Neuronal stem cell (in vitro differentiated cells): ENCODE results near the gene PDE3B.

Source experiments
- DNase-seq: peaks from one replicate; pipeline ENCODE4 v3.0.0-alpha.2; 2013; ENCODE audit warnings: low spot score
- H2AFZ ChIP-seq: one replicate; pipeline ENCODE4 v1.6.1; 2013; ENCODE audit warnings: mild to moderate bottlenecking, low read length, inconsistent platforms
- H2AK5ac ChIP-seq: 2 replicates; pipeline ENCODE4 v1.6.1; 2013; ENCODE audit warnings: low read depth, mild to moderate bottlenecking, inconsistent platforms, low read length, moderate library complexity, mixed read lengths
- H2BK120ac ChIP-seq: 2 replicates; pipeline ENCODE4 v1.6.1; 2013; ENCODE audit warnings: low read depth, mild to moderate bottlenecking, inconsistent platforms, low read length, moderate library complexity, mixed read lengths
- H2BK12ac ChIP-seq: one replicate; pipeline ENCODE4 v1.6.1; 2013; ENCODE audit warnings: low read length, inconsistent platforms
- H2BK15ac ChIP-seq: 2 replicates; pipeline ENCODE4 v1.6.1; 2013; ENCODE audit warnings: mild to moderate bottlenecking, low read length, inconsistent platforms, mixed read lengths
- H2BK5ac ChIP-seq: one replicate; pipeline ENCODE4 v1.6.1; 2013; ENCODE audit warnings: inconsistent platforms, mild to moderate bottlenecking, low read length, moderate library complexity
- H3K14ac ChIP-seq: one replicate; pipeline ENCODE4 v1.6.1; 2013; ENCODE audit warnings: low read length, inconsistent platforms
- H3K18ac ChIP-seq: 2 replicates; pipeline ENCODE4 v1.6.1; 2013; ENCODE audit warnings: low read length, inconsistent platforms
- H3K23ac ChIP-seq: 2 replicates; pipeline ENCODE4 v1.6.1; 2013; ENCODE audit warnings: low read depth, mild to moderate bottlenecking, mixed read lengths, low read length, inconsistent platforms; ENCODE audit not compliant: poor library complexity
- H3K27ac ChIP-seq: replicated peaks from 3 replicates; pipeline ENCODE4 v1.5.1; 2013; ENCODE audit warnings: low read length, inconsistent platforms
- H3K27me3 ChIP-seq, 3 experiments: 2 replicates each; pipeline ENCODE4 v1.6.1; 2013; ENCODE audit warnings: low read length in 3 of 3, mild to moderate bottlenecking in 2 of 3, inconsistent platforms in 1 of 3, low read depth in 1 of 3, mixed read lengths in 1 of 3, moderate library complexity in 1 of 3; ENCODE audit not compliant: control insufficient read depth in 3 of 3, insufficient read depth in 3 of 3
- H3K36me3 ChIP-seq, 2 donors: replicated peaks in 1 of 2; 2 replicates each; pipeline ENCODE4 v1.6.1; 2013; ENCODE audit warnings: low read length in 2 of 2; ENCODE audit not compliant: control insufficient read depth in 2 of 2, insufficient read depth in 2 of 2
- H3K4ac ChIP-seq: 2 replicates; pipeline ENCODE4 v1.6.1; 2013; ENCODE audit warnings: inconsistent platforms, mild to moderate bottlenecking, low read length, moderate library complexity
- H3K4me1 ChIP-seq, 2 donors: 1 replicate in 1 of 2; 2 replicates in 1 of 2; pipeline ENCODE4 v1.6.1; 2013; ENCODE audit warnings: low read length in 2 of 2, low read depth in 1 of 2; ENCODE audit not compliant: control insufficient read depth in 2 of 2, insufficient read depth in 1 of 2
- H3K4me2 ChIP-seq: one replicate; pipeline ENCODE4 v1.6.1; 2013; ENCODE audit warnings: mild to moderate bottlenecking, low read length, inconsistent platforms; ENCODE audit not compliant: insufficient read depth, poor library complexity, severe bottlenecking
- H3K4me3 ChIP-seq, 2 donors: 2 replicates each; pipeline ENCODE4 v1.5.1; 2013; ENCODE audit warnings: low read length in 2 of 2, mild to moderate bottlenecking in 2 of 2, inconsistent platforms in 1 of 2, moderate library complexity in 1 of 2
- H3K79me1 ChIP-seq: one replicate; pipeline ENCODE4 v1.6.1; 2013; ENCODE audit warnings: low read depth, mild to moderate bottlenecking, inconsistent platforms, low read length, moderate library complexity
- H3K9ac ChIP-seq: one replicate; pipeline ENCODE4 v1.6.1; 2013; ENCODE audit warnings: mild to moderate bottlenecking, low read depth, low read length, inconsistent platforms; ENCODE audit not compliant: poor library complexity
- H3K9me3 ChIP-seq, 2 donors: replicated peaks in 1 of 2; 2 replicates each; pipeline versions ENCODE3 to v1.6.1; 2013; ENCODE audit warnings: low read length in 2 of 2, mild to moderate bottlenecking in 2 of 2, inconsistent platforms in 1 of 2, low read depth in 1 of 2, mixed read lengths in 1 of 2, moderate library complexity in 1 of 2; ENCODE audit not compliant: control insufficient read depth in 2 of 2, insufficient read depth in 1 of 2
- H4K8ac ChIP-seq: one replicate; pipeline ENCODE4 v1.6.1; 2013; ENCODE audit warnings: low read depth, mild to moderate bottlenecking, inconsistent platforms, low read length, moderate library complexity
- H4K91ac ChIP-seq: one replicate; pipeline ENCODE4 v1.6.1; 2013; ENCODE audit warnings: low read length, low read depth, mild to moderate bottlenecking, inconsistent platforms; ENCODE audit not compliant: poor library complexity
- WGBS, 2 donors: extraction: QIAGEN DNeasy Blood & Tissue Kit; methylation state at CpG; one replicate each; pipeline ENCODE4 v1.1.7; 2013; ENCODE audit warnings: missing lambda C conversion rate in 2 of 2, mixed read lengths in 1 of 2; ENCODE audit not compliant: insufficient read length in 2 of 2, insufficient replicate concordance in 1 of 2; ENCODE audit errors: extremely low coverage in 2 of 2; 5-methylcytosine and 5-hydroxymethylcytosine counted together

The PDE3B gene

GRCh38 chr11:14852571-14853177 lies 209.1 kb downstream of the PDE3B start:
- no peak overlapping the region for H3K18ac ChIP-seq
- no peak overlapping the region for H3K23ac ChIP-seq
- H3K4me1 ChIP-seq: no peaks in the 10 kb centered on the region
- no peaks in the 10 kb centered on the region for H3K79me1 ChIP-seq
- no peak overlapping the region for H4K8ac ChIP-seq
- H3K27me3 ChIP-seq: no peaks in the 10 kb centered on the region
- H3K27ac ChIP-seq: no peak overlapping the region
- no peak for DNase-seq
- no peak overlapping the region for H3K14ac ChIP-seq
- no peak overlapping the region for H3K4me2 ChIP-seq
- H3K4ac ChIP-seq: no peak overlapping the region
- H3K4me3 ChIP-seq: no peak overlapping the region
- H2BK15ac ChIP-seq: no peak overlapping the region
- no peak overlapping the region for H4K91ac ChIP-seq
- no peak overlapping the region for H2BK120ac ChIP-seq
- H3K36me3 ChIP-seq: no peaks in the 10 kb centered on the region
- WGBS, 2 donors: no CpG with 5 or more reads among the region's 4 CpGs
- no peak overlapping the region for H2BK12ac ChIP-seq
- no peaks in the 10 kb centered on the region for H3K9me3 ChIP-seq
- no peak overlapping the region for H2BK5ac ChIP-seq
- H2AK5ac ChIP-seq: no peak overlapping the region
- no peak overlapping the region for H2AFZ ChIP-seq
- H3K9ac ChIP-seq: no peak overlapping the region

GRCh38 chr11:14854057-14854456 lies 210.5 kb downstream of the PDE3B start:
- H3K27ac ChIP-seq: no peak overlapping the region
- no peaks in the 10 kb centered on the region for H3K79me1 ChIP-seq
- H3K23ac ChIP-seq: no peak overlapping the region
- H3K4me1 ChIP-seq: no peaks in the 10 kb centered on the region
- H3K14ac ChIP-seq: no peak overlapping the region
- no peak overlapping the region for H2AFZ ChIP-seq
- no peak overlapping the region for H4K8ac ChIP-seq
- H2BK5ac ChIP-seq: no peak overlapping the region
- no peak overlapping the region for H3K4me3 ChIP-seq
- no peak overlapping the region for H2BK120ac ChIP-seq
- no peak for DNase-seq
- H3K27me3 ChIP-seq: no peaks in the 10 kb centered on the region
- no peak overlapping the region for H3K18ac ChIP-seq
- H3K9me3 ChIP-seq: no peaks in the 10 kb centered on the region
- H2AK5ac ChIP-seq: no peak overlapping the region
- no peak overlapping the region for H2BK15ac ChIP-seq
- H4K91ac ChIP-seq: no peak overlapping the region
- no peak overlapping the region for H3K4me2 ChIP-seq
- H3K4ac ChIP-seq: no peak overlapping the region
- no peaks in the 10 kb centered on the region for H3K36me3 ChIP-seq
- no peak overlapping the region for H3K9ac ChIP-seq
- no peak overlapping the region for H2BK12ac ChIP-seq

- whole genome bisulfite sequencing, 2 donors: no CpG with 5 or more reads among the region's 1 CpG
- no peak overlapping the region for H3K14ac ChIP-seq
- no peaks in the 10 kb centered on the region for H3K79me1 ChIP-seq
- H2AK5ac ChIP-seq: no peak overlapping the region
- no peaks in the 10 kb centered on the region for H3K9me3 ChIP-seq
- H2BK120ac ChIP-seq: no peak overlapping the region
- H3K18ac ChIP-seq: no peak overlapping the region
- H3K23ac ChIP-seq: no peak overlapping the region
- H4K8ac ChIP-seq: no peak overlapping the region
- H2BK5ac ChIP-seq: no peak overlapping the region
- DNase-seq: no peak
- no peak overlapping the region for H4K91ac ChIP-seq
- no peak overlapping the region for H3K27ac ChIP-seq
- peaks cover 0 to 5% of the 10 kb centered on the region in 2 donors for H3K36me3 ChIP-seq
- H3K4ac ChIP-seq: no peak overlapping the region
- H3K4me1 ChIP-seq: no peaks in the 10 kb centered on the region
- no peak overlapping the region for H3K4me3 ChIP-seq
- H2AFZ ChIP-seq: no peak overlapping the region
- H3K9ac ChIP-seq: no peak overlapping the region
- no peak overlapping the region for H3K4me2 ChIP-seq
- no peak overlapping the region for H2BK15ac ChIP-seq
- H2BK12ac ChIP-seq: no peak overlapping the region
- no peaks in the 10 kb centered on the region for H3K27me3 ChIP-seq
These were observed 212.3 kb downstream of the PDE3B start for GRCh38 chr11:14855890-14856289.

GRCh38 chr11:14857621-14858020 lies 214.0 kb downstream of the PDE3B start:
- H3K18ac ChIP-seq: no peak overlapping the region
- no peak overlapping the region for H2AK5ac ChIP-seq
- WGBS, 2 donors: no CpG with 5 or more reads among the region's 3 CpGs
- DNase-seq: no peak
- no peak overlapping the region for H2BK5ac ChIP-seq
- H3K9me3 ChIP-seq: no peaks in the 10 kb centered on the region
- H4K8ac ChIP-seq: no peak overlapping the region
- H2BK12ac ChIP-seq: no peak overlapping the region
- H3K9ac ChIP-seq: no peak overlapping the region
- no peak overlapping the region for H3K23ac ChIP-seq
- H3K27ac ChIP-seq: no peak overlapping the region
- no peak overlapping the region for H3K4ac ChIP-seq
- H4K91ac ChIP-seq: no peak overlapping the region
- H3K36me3 ChIP-seq: peaks cover 2 to 16% of the 10 kb centered on the region in 2 donors
- no peak overlapping the region for H2BK120ac ChIP-seq
- H3K4me2 ChIP-seq: no peak overlapping the region
- no peak overlapping the region for H3K14ac ChIP-seq
- no peak overlapping the region for H2BK15ac ChIP-seq
- no peaks in the 10 kb centered on the region for H3K4me1 ChIP-seq
- H2AFZ ChIP-seq: no peak overlapping the region
- H3K27me3 ChIP-seq: no peaks in the 10 kb centered on the region
- no peak overlapping the region for H3K4me3 ChIP-seq
- no peaks in the 10 kb centered on the region for H3K79me1 ChIP-seq
